Measurements from ENCODE around the gene XRCC3. TPM values are rescaled to one million over a fixed set of nuclear protein-coding genes. Genes with fewer than 3 reads are reported as not detected.

The XRCC3 gene
- polyA plus RNA-seq, 3 donors: 13.1 to 19.2 (median 15.5) TPM

DNA sequence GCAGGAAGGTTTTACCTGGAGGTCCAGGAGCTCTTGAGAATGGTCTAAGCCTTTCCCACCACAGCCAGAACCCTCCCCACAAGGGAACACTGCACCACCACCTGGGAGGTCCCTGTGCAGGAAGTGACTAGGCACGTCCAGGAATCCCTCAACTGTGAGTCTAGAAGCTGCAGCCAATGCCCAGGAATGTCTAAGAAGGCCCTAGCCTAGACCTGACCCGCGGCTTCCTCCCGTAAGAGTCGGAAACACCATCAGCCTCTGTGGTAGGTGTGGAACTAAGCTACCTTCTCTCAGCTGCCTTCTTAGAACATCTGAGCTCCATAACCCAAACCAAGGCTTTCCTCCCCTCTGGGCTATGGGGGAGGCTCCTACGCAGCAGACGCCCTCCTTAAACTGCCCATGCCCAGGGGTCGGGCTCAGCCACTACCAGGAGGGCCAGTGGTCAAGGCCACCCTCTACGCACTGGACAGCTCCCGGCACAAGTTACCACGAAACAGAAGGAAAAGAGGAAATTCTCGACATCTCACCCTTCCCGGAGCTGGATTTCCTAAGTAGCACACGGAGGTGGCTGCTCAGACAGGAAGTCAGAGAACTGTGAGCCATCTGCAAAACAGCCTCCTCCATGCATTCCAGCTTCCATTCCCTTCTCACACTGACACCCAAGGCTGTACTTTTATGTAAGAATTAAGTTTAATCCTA, 25.9 kb upstream of the XRCC3 start:
- DNase-seq (ENCODE audit: extremely low read depth in 1 of 11, low read depth in 9 of 11, low spot score in 4 of 11): no peak

DNA sequence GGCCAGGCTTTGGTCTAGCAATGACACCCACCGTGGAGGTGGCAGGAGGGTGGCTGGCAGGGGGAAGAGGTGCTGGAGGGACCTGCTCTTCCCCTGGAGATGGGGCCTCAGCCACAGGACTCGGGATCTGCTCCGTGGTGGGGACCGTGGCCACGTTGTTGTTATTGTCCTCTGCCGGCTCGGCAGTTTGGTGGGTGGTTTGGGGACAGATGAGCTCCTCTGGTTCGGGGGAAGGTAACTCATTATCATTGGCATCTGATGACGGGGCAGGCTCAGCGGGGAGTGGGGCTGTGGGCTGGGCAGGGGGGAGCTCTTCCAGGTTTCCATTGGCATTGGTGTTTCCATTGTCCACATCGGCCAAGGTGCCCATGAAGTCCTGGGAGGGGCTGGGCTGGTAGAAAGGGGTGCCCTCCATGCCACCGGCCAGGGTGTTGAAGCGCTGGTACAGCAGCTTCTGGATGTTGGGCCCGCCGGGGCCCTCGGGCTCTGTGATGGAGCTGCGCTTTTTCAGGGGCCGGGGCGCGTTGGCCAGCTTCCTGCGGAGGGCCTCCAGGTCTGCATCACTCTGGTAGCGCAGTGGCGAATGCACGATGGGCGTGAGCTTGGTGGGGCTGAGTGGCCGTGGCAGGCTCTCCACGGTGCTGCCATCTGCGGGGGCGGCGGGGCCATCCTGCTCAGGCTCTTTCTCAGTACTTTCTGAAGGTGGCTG, 24.7 kb upstream of the XRCC3 start:
- DNase-seq (ENCODE audit: extremely low read depth in 1 of 11, low read depth in 9 of 11, low spot score in 4 of 11): no peak

- no peak for DNase-seq (ENCODE audit: extremely low read depth in 1 of 11, low read depth in 9 of 11, low spot score in 4 of 11)
These were observed 24.2 kb upstream of the XRCC3 start for GRCh38 chr14:103739466-103739792.

GRCh38 chr14:103738701-103739451, 23.6 kb upstream of the XRCC3 start:
- DNase-seq (ENCODE audit: extremely low read depth in 1 of 11, low read depth in 9 of 11, low spot score in 4 of 11): no peak

DNA sequence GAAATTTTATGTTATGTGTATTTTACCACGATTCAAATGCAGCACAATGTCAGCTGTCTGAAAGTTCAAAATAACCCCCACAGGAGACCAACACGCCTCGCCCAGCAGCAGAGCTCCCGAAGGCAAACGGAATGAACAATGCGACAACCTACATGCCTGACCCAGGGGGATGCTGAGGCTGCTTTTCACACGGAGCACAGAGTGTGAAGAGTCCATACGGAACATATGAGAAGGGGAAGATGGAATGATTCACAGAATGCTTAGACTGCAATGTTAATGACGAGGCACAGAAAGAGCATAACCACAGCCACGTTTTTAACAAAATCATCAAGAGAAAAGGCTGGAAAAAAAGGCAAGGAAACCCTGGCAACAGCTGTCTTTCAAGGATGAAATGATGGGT, 22.9 kb upstream of the XRCC3 start:
- DNase-seq (ENCODE audit: extremely low read depth in 1 of 11, low read depth in 9 of 11, low spot score in 4 of 11): no peak

DNA sequence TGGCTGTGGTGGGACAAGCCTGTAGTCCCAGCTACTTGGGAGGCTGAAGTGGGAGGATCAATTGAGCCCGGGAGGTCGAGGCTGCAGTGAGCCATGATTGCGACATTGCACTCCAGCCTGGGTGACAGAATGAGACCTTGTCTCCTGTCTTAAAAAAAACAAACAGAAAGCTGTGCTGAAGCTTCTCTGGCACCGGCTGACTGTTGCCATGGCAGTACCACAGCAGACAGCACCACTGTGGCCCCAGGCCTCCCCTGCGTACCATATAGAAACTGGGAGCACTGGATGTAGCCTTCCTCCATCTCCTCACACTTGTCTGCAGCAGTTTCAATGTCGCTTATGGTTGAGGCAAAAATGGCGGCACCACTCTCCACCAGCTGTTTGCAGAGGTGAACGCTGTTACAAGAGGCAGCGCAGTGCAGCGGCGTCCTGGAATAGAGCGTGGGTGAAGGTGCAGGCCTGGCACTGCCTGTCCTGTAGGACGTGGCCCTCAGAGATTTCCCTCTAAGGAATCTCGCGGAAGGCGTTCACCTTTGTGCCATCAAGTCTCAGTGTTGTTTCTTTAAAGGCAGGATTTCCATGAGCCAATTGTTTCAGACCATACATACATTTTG, 22.3 kb upstream of the XRCC3 start:
- no peak for DNase-seq (ENCODE audit: extremely low read depth in 1 of 11, low read depth in 9 of 11, low spot score in 4 of 11)

DNA sequence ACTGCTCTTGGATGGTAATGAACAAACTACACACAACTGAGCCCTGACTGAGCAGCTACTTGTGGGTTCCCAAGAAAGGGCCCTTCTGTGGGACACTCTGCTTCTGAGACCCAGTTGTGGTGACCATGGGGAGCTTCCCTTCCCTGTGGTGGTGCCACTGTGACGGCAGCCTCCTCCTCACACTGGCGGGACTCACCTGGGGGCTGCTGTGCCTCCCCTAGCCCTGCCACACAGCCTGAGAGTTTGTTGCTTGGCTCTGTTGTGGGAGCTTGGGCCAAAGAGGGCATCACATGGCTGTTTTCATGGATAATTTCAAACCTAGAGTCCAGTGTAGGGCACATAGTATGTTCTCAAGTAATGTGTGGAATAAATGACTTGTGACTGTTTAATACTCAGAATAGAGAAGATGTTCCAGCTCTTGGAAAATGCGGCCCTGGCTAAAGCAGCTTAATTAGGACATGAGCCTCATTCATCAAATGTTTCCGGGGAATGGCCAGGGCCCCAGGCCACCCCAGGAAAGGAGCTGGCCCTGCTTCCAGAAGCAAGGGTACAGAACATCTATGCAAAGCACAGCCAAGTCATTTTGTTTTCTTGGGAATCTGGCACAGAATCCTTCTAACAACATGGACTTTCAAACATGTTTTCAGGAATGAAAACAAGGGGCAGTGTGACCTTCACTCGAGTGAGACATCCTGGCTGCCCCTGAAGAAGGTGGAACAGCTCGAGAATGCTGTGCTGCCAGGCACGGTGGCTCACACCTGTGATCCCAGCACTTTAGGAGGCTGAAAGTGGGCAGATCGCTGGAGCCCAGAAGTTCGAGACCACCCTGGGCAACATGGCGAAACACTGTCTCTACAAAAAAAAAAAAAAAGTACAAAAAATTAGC, 21.5 kb upstream of the XRCC3 start:
- no peak for DNase-seq (ENCODE audit: extremely low read depth in 1 of 11, low read depth in 9 of 11, low spot score in 4 of 11)

GRCh38 chr14:103735815-103736545, 20.7 kb upstream of the XRCC3 start:
- DNase-seq (ENCODE audit: extremely low read depth in 1 of 11, low read depth in 9 of 11, low spot score in 4 of 11): no peak

- no peak for DNase-seq (ENCODE audit: extremely low read depth in 1 of 11, low read depth in 9 of 11, low spot score in 4 of 11)
These were observed 20.2 kb upstream of the XRCC3 start for GRCh38 chr14:103735439-103735814.

GRCh38 chr14:103735022-103735421, 19.8 kb upstream of the XRCC3 start:
- no peak for DNase-seq (ENCODE audit: extremely low read depth in 1 of 11, low read depth in 9 of 11, low spot score in 4 of 11)

DNA sequence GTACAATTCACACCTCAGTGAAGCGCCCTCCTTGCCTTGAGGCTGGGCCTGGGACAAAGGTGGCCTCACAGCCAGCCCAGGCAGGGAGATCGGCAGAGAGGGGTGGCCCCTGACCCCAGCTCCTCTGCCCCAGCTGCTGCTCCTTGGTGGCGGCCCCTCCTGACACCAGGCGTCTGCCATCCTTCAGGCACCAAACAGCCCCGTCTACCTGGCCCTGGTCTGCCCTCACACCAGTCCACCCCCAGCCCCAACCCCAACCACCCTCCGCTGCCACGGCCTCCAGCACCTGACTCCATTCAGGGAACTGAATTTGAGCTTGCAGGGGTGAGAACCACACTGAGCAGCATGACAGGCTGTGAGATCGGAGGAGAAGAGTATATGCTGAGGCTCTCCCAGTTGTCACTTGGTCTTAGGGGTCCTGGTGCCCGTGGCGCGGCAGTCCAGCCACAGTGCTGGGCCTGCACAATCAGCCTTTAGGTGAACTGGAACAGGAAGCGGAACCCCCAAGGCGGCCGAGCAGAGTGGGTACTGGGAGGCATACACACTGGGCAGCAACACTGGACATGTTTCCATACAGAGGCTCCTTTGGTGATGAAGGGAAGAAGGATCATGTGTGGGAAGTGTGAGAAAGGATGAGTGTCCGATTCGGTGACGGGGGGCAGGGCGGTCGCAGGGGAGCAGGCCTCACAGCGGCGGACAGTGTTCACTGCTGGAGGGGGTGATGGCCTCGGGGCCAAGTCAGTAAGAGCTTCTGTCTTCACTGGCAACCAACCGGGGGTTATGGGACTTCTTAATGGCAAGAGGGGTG, 19.0 kb upstream of the XRCC3 start:
- no peak for DNase-seq (ENCODE audit: extremely low read depth in 1 of 11, low read depth in 9 of 11, low spot score in 4 of 11)

- DNase-seq (ENCODE audit: extremely low read depth in 1 of 11, low read depth in 9 of 11, low spot score in 4 of 11): no peak
These were observed 18.4 kb upstream of the XRCC3 start for GRCh38 chr14:103733651-103734050.

DNA sequence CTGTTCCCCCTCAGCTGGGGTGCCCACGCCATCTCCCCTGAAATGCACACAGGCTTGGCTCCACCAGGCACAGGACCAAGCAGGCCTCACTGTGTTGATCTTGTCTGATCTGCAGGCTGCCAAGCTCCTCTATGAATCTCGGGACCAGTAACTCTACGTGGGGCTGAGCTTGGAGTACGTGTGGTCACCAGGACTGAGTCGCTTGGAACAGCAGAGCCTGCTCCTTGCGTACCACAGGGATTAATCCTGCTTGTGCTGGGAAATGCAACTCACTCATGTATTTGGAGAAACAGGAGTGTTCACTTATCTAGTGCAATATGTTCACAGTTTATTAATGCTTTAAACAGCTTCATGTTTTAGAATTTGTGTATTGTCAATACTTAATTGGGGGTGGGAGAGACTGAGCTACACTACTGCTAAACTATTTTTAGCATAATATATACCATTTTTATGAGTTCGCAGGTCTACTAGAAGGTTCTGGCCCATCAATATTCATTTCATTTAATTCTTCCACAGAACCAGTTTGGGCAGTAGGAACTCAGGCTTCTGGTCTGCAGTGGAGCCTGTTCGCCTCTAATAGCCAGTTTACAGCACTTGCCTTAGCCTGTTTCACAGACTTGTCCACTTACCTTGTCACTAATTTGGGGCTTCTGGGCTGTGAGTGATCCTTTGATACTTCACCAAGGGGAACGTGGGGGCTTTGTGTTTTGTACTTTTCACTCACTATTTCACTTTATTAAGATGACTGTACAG, 17.8 kb upstream of the XRCC3 start:
- no peak for DNase-seq (ENCODE audit: extremely low read depth in 1 of 11, low read depth in 9 of 11, low spot score in 4 of 11)

DNA sequence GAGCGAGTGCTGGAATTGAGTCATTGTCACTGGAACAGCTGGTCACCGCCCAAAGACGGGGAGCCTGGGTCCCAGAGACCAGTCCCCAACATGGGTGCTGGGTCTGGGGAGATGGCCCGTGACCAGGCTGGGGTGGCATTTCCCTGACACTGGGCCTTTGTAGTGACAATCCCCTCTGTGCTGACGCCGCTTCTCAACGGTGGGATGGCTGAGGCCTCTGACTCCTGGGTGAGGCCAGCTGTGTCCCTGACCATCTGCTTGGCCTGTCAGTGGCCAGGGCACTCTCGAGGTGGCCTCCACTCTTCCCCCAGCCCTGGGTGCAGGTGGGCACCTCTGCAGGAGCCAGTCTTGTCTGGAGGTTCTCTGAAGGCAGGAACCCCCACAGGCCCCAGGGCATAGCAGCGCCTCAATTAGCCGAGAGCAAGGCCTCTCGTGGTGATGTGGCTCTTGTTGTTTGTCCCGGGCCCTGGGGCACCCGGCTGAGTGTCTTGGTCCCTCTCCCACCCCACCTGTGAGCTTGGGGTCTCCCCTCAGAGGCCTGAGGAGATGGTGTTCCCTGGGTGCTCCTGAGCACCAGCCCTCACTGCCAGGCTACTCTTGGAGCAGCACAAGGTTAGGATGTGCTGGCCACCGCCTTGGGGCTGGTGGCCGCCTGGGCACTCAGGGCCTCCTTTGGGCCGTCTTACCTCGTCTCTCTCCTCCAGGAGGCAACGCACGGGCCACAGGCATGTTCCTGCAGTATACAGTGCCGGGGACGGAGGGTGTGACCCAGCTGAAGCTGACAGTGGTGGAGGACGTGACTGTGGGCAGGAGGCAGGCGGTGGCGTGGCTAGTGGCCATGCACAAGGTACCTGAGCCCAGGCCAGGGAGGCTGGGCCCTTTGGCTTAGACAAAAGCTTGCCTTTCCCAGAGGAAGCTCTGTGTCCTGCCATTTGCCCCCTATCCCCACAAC, 16.9 kb upstream of the XRCC3 start:
- no peak for DNase-seq (ENCODE audit: extremely low read depth in 1 of 11, low read depth in 9 of 11, low spot score in 4 of 11)

- no peak for DNase-seq (ENCODE audit: extremely low read depth in 1 of 11, low read depth in 9 of 11, low spot score in 4 of 11)
These were observed 16.2 kb upstream of the XRCC3 start for GRCh38 chr14:103731481-103731880.

- DNase-seq (ENCODE audit: extremely low read depth in 1 of 11, low read depth in 9 of 11, low spot score in 4 of 11): no peak
These were observed 15.3 kb upstream of the XRCC3 start for GRCh38 chr14:103730490-103731035.

Data from renal cortex interstitium (tissue), 11 donors.